ENCODE results near the gene RPL35A.
"Not testable (repeated sequence)": the region's sequence is repeated elsewhere in the genome, so short reads cannot be mapped to it uniquely, and the experiment has no call there.

The RPL35A gene

GRCh38 chr3:197960694-197961581, 10.9 kb downstream of the RPL35A start:
- no peak for DNase-seq (ENCODE audit: low read depth)
- TF ChIP-seq, protein P1, sequence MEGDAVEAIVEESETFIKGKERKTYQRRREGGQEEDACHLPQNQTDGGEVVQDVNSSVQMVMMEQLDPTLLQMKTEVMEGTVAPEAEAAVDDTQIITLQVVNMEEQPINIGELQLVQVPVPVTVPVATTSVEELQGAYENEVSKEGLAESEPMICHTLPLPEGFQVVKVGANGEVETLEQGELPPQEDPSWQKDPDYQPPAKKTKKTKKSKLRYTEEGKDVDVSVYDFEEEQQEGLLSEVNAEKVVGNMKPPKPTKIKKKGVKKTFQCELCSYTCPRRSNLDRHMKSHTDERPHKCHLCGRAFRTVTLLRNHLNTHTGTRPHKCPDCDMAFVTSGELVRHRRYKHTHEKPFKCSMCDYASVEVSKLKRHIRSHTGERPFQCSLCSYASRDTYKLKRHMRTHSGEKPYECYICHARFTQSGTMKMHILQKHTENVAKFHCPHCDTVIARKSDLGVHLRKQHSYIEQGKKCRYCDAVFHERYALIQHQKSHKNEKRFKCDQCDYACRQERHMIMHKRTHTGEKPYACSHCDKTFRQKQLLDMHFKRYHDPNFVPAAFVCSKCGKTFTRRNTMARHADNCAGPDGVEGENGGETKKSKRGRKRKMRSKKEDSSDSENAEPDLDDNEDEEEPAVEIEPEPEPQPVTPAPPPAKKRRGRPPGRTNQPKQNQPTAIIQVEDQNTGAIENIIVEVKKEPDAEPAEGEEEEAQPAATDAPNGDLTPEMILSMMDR (conservative IDR thresholded peaks at IDR 0.05; ENCODE audit: low read depth, low read length), result no peak
- H3K4me3 ChIP-seq (ENCODE audit: low read length), result peak overlapping the region; percentile 91

GRCh38 chr3:197961582-197961945, 11.6 kb downstream of the RPL35A start:
- TF ChIP-seq, protein P1 (conservative IDR thresholded peaks at IDR 0.05; ENCODE audit: low read depth, low read length), result no peak
- no peak overlapping the region for H3K4me3 ChIP-seq (ENCODE audit: low read length)
- no peak for DNase-seq (ENCODE audit: low read depth)

DNA sequence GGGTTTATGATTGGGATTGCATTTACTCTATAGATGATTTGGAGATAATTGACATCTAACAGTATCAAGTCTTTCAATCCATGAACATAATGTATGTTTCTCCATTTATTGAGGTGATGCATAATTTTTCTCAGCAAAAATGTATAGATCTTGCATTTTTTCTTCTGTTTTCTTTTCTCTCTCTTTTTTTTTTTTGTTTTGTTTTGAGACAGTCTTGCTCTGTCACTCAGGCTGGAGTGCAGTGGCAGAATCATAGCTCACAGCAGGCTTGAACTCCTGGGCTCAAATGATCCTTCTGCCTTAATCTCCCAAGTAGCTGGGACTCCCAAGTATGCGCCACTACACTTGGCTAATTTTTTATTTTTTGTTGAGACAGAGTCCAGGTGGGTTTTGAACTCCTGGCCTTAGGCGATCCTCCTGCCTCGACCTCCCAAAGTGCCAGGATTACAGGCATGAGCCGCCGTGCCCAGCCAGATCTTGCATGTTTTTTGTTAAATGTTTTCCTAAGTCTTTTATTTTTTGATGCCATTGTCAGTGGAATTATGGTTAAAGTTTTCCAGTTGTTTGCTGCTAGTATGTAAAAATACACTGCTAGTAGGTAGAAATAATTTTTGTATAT, 13.1 kb downstream of the RPL35A start:
- H3K4me3 ChIP-seq (ENCODE audit: low read length), result no peak overlapping the region
- TF ChIP-seq, protein P1 (conservative IDR thresholded peaks at IDR 0.05; ENCODE audit: low read depth, low read length), result no peak
- no peak for DNase-seq (ENCODE audit: low read depth)

GRCh38 chr3:197967337-197967989, 17.5 kb downstream of the RPL35A start:
- DNase-seq (ENCODE audit: low read depth); H3K4me3 ChIP-seq (ENCODE audit: low read length): not testable (repeated sequence)

DNA sequence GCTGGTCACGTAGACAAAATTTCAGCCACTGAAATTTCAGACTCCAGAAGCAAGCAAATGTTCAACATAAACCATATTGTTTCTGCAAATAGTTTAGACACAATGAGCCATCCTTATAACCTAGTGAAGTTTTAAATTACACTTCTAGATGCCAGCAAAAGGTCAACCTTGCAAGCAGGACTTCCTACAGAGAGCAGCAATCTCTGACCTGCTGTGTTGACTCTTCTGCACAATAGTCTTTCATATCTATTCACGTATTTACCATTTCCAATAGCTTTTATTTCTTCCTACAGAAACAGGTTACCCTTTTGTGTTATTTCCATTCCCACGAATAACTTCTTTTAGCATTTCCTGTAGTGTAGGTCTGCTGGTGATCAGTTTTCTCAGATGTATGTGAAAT, 20.6 kb downstream of the RPL35A start:
- TF ChIP-seq, protein P1 (conservative IDR thresholded peaks at IDR 0.05; ENCODE audit: low read depth, low read length), result no peak
- no peak for DNase-seq (ENCODE audit: low read depth)
- H3K4me3 ChIP-seq (ENCODE audit: low read length), result no peak overlapping the region

- TF ChIP-seq, protein P1 (conservative IDR thresholded peaks at IDR 0.05; ENCODE audit: low read depth, low read length), result no peak
- H3K4me3 ChIP-seq (ENCODE audit: low read length), result no peak overlapping the region
- no peak for DNase-seq (ENCODE audit: low read depth)
These were observed 24.0 kb downstream of the RPL35A start for GRCh38 chr3:197974016-197974415.

GRCh38 chr3:197975311-197975710, 25.3 kb downstream of the RPL35A start:
- H3K4me3 ChIP-seq (ENCODE audit: low read length), result no peak overlapping the region
- DNase-seq (ENCODE audit: low read depth), result no peak
- TF ChIP-seq, protein P1 (conservative IDR thresholded peaks at IDR 0.05; ENCODE audit: low read depth, low read length), result no peak
